H1 (cell line): Measurements from ENCODE around the gene RNU6-8. TPM values are rescaled to one million over a fixed set of nuclear protein-coding genes. Genes with fewer than 3 reads are reported as not detected.

Source experiments
- CTCF ChIA-PET: fragments of 300-600 bp; sonication (Branson Sonifier 250); formaldehyde crosslinking; loops from one replicate; lab custom pipeline; 2021; ENCODE audit not compliant: partially characterized antibody; lab: Charles Lee
- POLR2A ChIA-PET: fragments of 300-600 bp; sonication (Branson Sonifier 250); formaldehyde crosslinking; loops from one replicate; lab custom pipeline; 2021; ENCODE audit warnings: inconsistent platforms; ENCODE audit not compliant: partially characterized antibody; lab: Charles Lee
- DNase-seq, 2 experiments: peaks; one replicate each; pipeline versions ENCODE4 v3.0.0 to v3.0.0-alpha.2; 2010 to 2022; ENCODE audit warnings: low spot score in 2 of 2, low read depth in 1 of 2, mixed read lengths in 1 of 2
- FAIRE-seq: peaks from 2 replicates; lab custom pipeline; 2011; peaks lifted over from hg19 to GRCh38; lab: Jason Lieb, UNC
- H2AFZ ChIP-seq: 2 replicates; pipeline ENCODE4 v1.8.1; 2012; ENCODE audit warnings: low read length, inconsistent platforms
- H2AK5ac ChIP-seq: 2 replicates; pipeline ENCODE4 v1.6.1; 2013; ENCODE audit warnings: low read depth, low read length
- H2BK120ac ChIP-seq: replicated peaks from 2 replicates; pipeline ENCODE3; 2013; ENCODE audit warnings: low read depth, low read length, inconsistent platforms
- H2BK12ac ChIP-seq: 2 replicates; pipeline ENCODE4 v1.6.1; 2013; ENCODE audit warnings: low read depth, low read length
- H2BK15ac ChIP-seq: 2 replicates; pipeline ENCODE4 v1.6.1; 2013; ENCODE audit warnings: low read length
- H2BK20ac ChIP-seq: 2 replicates; pipeline ENCODE4 v1.6.1; 2013; ENCODE audit warnings: low read length
- H2BK5ac ChIP-seq: 2 replicates; pipeline ENCODE4 v1.6.1; 2013; ENCODE audit warnings: low read depth, low read length
- H3K14ac ChIP-seq: 2 replicates; pipeline ENCODE4 v1.6.1; 2013; ENCODE audit warnings: inconsistent platforms; ENCODE audit not compliant: insufficient read length
- H3K18ac ChIP-seq: 2 replicates; pipeline ENCODE4 v1.6.1; 2013; ENCODE audit warnings: low read length; ENCODE audit errors: extremely low read depth
- H3K23ac ChIP-seq: 2 replicates; pipeline ENCODE4 v1.6.1; 2013; ENCODE audit warnings: inconsistent platforms; ENCODE audit not compliant: insufficient read length
- H3K23me2 ChIP-seq: 2 replicates; pipeline ENCODE4 v1.6.1; 2013; ENCODE audit warnings: low read depth, low read length
- H3K27ac ChIP-seq: 2 replicates; pipeline ENCODE4 v1.6.1; 2011; ENCODE audit warnings: low read depth, low read length, inconsistent platforms
- H3K27me3 ChIP-seq, 4 experiments: replicated peaks in 1 of 4; 1 replicate in 1 of 4; 2 replicates in 3 of 4; pipeline versions ENCODE4 v1.6.1 to v1.8.1; 2011 to 2013; ENCODE audit warnings: low read length in 3 of 4, mild to moderate bottlenecking in 3 of 4, inconsistent platforms in 2 of 4, mixed read lengths in 2 of 4, moderate library complexity in 1 of 4; ENCODE audit not compliant: control insufficient read depth in 3 of 4, insufficient read depth in 3 of 4; ENCODE audit errors: extremely low read depth in 1 of 4
- H3K36me3 ChIP-seq, 4 experiments: 2 replicates each; pipeline versions ENCODE4 v1.6.1 to v1.8.1; 2011 to 2013; ENCODE audit warnings: mild to moderate bottlenecking in 4 of 4, low read length in 3 of 4, moderate library complexity in 2 of 4, control low read depth in 1 of 4, inconsistent platforms in 1 of 4; ENCODE audit not compliant: insufficient read depth in 4 of 4, control insufficient read depth in 2 of 4
- H3K4ac ChIP-seq: replicated peaks from 2 replicates; pipeline ENCODE3; 2013; ENCODE audit warnings: low read length, low read depth, mixed read lengths, inconsistent platforms; ENCODE audit not compliant: insufficient read length
- H3K4me1 ChIP-seq, 4 experiments: replicated peaks in 1 of 4; 1 replicate in 1 of 4; 2 replicates in 3 of 4; pipeline versions ENCODE4 v1.6.1 to v1.8.1; 2011 to 2013; ENCODE audit warnings: low read length in 3 of 4, inconsistent platforms in 2 of 4, mixed read lengths in 1 of 4; ENCODE audit not compliant: insufficient read depth in 4 of 4, control insufficient read depth in 3 of 4
- H3K4me2 ChIP-seq, 2 experiments: 2 replicates each; pipeline versions ENCODE4 v1.6.1 to v1.8.1; 2011 to 2013; ENCODE audit warnings: low read depth in 2 of 2, low read length in 2 of 2, control low read depth in 1 of 2, inconsistent platforms in 1 of 2, mild to moderate bottlenecking in 1 of 2; ENCODE audit not compliant: insufficient read depth in 1 of 2
- H3K4me3 ChIP-seq, 4 experiments: fragments of 200-600, 300-600 bp in 1 of 4; sonication (generic), shearing (Covaris generic), sonication (Bioruptor Twin) in 1 of 4; 2 replicates each; pipeline versions ENCODE4 v1.5.1 to v1.8.1; 2011 to 2016; ENCODE audit warnings: low read length in 4 of 4, low read depth in 3 of 4, control low read depth in 2 of 4, inconsistent platforms in 2 of 4, mild to moderate bottlenecking in 2 of 4, mixed read lengths in 1 of 4, moderate library complexity in 1 of 4; ENCODE audit not compliant: insufficient read depth in 2 of 4; ENCODE audit errors: extremely low read depth in 1 of 4
- H3K56ac ChIP-seq: replicated peaks from 2 replicates; pipeline ENCODE3; 2013; ENCODE audit warnings: low read depth, mild to moderate bottlenecking, mixed read lengths, low read length, inconsistent platforms; ENCODE audit not compliant: insufficient read length
- H3K79me1 ChIP-seq: 2 replicates; pipeline ENCODE4 v1.6.1; 2013; ENCODE audit warnings: low read depth, low read length, control low read depth
- H3K79me2 ChIP-seq, 2 experiments: 2 replicates each; pipeline versions ENCODE4 v1.6.1 to v1.8.1; 2012 to 2013; ENCODE audit warnings: low read length in 2 of 2, mild to moderate bottlenecking in 2 of 2, inconsistent platforms in 1 of 2; ENCODE audit not compliant: insufficient read depth in 2 of 2, control insufficient read depth in 1 of 2
- H3K9ac ChIP-seq, 4 experiments: replicated peaks in 1 of 4; 1 replicate in 1 of 4; 2 replicates in 3 of 4; pipeline versions ENCODE4 v1.6.1 to v1.8.1; 2011 to 2013; ENCODE audit warnings: low read depth in 3 of 4, low read length in 3 of 4, control low read depth in 2 of 4, mild to moderate bottlenecking in 2 of 4, moderate library complexity in 2 of 4, inconsistent platforms in 1 of 4; ENCODE audit errors: extremely low read depth in 1 of 4
- H3K9me3 ChIP-seq, 2 experiments: 2 replicates each; pipeline versions ENCODE4 v1.6.1 to v1.8.1; 2012 to 2013; ENCODE audit warnings: mild to moderate bottlenecking in 2 of 2, moderate library complexity in 2 of 2, control low read depth in 1 of 2, inconsistent platforms in 1 of 2, low read depth in 1 of 2, low read length in 1 of 2, mixed read lengths in 1 of 2; ENCODE audit not compliant: insufficient read depth in 2 of 2
- H4K20me1 ChIP-seq, 2 experiments: replicated peaks in 1 of 2; 2 replicates each; pipeline versions ENCODE3 to v1.8.1; 2011 to 2013; ENCODE audit warnings: inconsistent platforms in 2 of 2, low read length in 2 of 2, mild to moderate bottlenecking in 1 of 2; ENCODE audit not compliant: insufficient read depth in 2 of 2, control insufficient read depth in 1 of 2
- H4K5ac ChIP-seq: 2 replicates; pipeline ENCODE4 v1.6.1; 2013; ENCODE audit warnings: low read length, low read depth, mixed read lengths, inconsistent platforms; ENCODE audit not compliant: insufficient read length
- H4K8ac ChIP-seq: 2 replicates; pipeline ENCODE4 v1.8.0; 2013; ENCODE audit warnings: mild to moderate bottlenecking, moderate library complexity, low read length, inconsistent platforms; ENCODE audit not compliant: insufficient read depth; ENCODE audit errors: extremely low read depth
- H4K91ac ChIP-seq: replicated peaks from 2 replicates; pipeline ENCODE3; 2013; ENCODE audit warnings: low read length, mixed read lengths, inconsistent platforms; ENCODE audit not compliant: insufficient read length
- GABPA ChIP-seq: IDR thresholded peaks from 2 replicates; pipeline ENCODE4 v1.6.1; 2011; ENCODE audit warnings: mild to moderate bottlenecking, low read length, moderate library complexity, borderline replicate concordance; ENCODE audit not compliant: insufficient read depth
- JUND ChIP-seq: IDR thresholded peaks from 2 replicates; pipeline ENCODE4 v1.6.1; 2011; ENCODE audit warnings: mild to moderate bottlenecking, improper control_type of control experiment, low read length
- POLR2A ChIP-seq, 2 experiments: IDR thresholded peaks; 1 replicate in 1 of 2; 2 replicates in 1 of 2; pipeline ENCODE4 v1.6.1; 2011; ENCODE audit warnings: low read depth in 2 of 2, low read length in 2 of 2, mild to moderate bottlenecking in 2 of 2; ENCODE audit errors: control extremely low read depth in 1 of 2
- RAD21 ChIP-seq, 2 experiments: IDR thresholded peaks in 1 of 2; conservative IDR thresholded peaks in 1 of 2; 2 replicates each; pipeline ENCODE4 v1.6.1; 2011; ENCODE audit warnings: low read depth in 2 of 2, low read length in 2 of 2, improper control_type of control experiment in 1 of 2, inconsistent platforms in 1 of 2, mild to moderate bottlenecking in 1 of 2, moderate library complexity in 1 of 2
- RBBP5 ChIP-seq: IDR thresholded peaks from 2 replicates; pipeline ENCODE4 v1.7.1; 2012; ENCODE audit warnings: low read depth, mild to moderate bottlenecking, inconsistent platforms, low read length, moderate library complexity, borderline replicate concordance
- TAF1 ChIP-seq: IDR thresholded peaks from 2 replicates; pipeline ENCODE4 v1.6.1; 2011; ENCODE audit warnings: mild to moderate bottlenecking, low read depth, low read length
- TCF12 ChIP-seq: IDR thresholded peaks from 2 replicates; pipeline ENCODE4 v1.6.1; 2011; ENCODE audit warnings: low read depth, mild to moderate bottlenecking, low read length
- WGBS, 2 experiments: shearing (Covaris generic) in 1 of 2; methylation state at CpG; one replicate each; pipeline versions ENCODE4 v1.1.6 to v1.1.7; 2013 to 2015; ENCODE audit warnings: low lambda C conversion rate in 2 of 2, mixed read lengths in 2 of 2, inconsistent platforms in 1 of 2, low coverage in 1 of 2, missing lambda C conversion rate in 1 of 2; ENCODE audit not compliant: insufficient replicate concordance in 2 of 2, insufficient coverage in 1 of 2, insufficient read length in 1 of 2; ENCODE audit errors: extremely low coverage in 1 of 2, missing lambda C conversion rate in 1 of 2; 5-methylcytosine and 5-hydroxymethylcytosine counted together
- polyA plus RNA-seq, 7 experiments: library from polyadenylated mRNA; depleted of rRNA in 3 of 7; stranded (reverse) in 5 of 7; unstranded in 2 of 7; fragments of >200 nt in 5 of 7; fragments of 200-250 nt in 2 of 7; gene quantifications; 1 replicate in 5 of 7; 2 replicates in 1 of 7; 4 replicates in 1 of 7; pipeline versions ENCODE4 v1.2.1 to v1.2.3, GENCODE V29; 2011 to 2013; ENCODE audit warnings: missing spikeins in 2 of 7, mixed read lengths in 2 of 7
- total RNA-seq: library from RNA; stranded (reverse); fragmentation: NEBNext Ultra II Directional; extraction: Animal tissue kit (Norgen Biotek cat#: 25700); gene quantifications from 2 replicates; pipeline ENCODE4 v1.2.1, GENCODE V29; 2021
- TF ChIP-seq, protein P1 (sequence below), 3 experiments: IDR thresholded peaks; 1 replicate in 2 of 3; 2 replicates in 1 of 3; pipeline versions ENCODE4 v1.5.1 to v1.6.1; 2011; ENCODE audit warnings: low read length in 3 of 3, mild to moderate bottlenecking in 3 of 3, inconsistent platforms in 2 of 3, low read depth in 1 of 3, moderate library complexity in 1 of 3; ENCODE audit not compliant: insufficient read depth in 1 of 3; ENCODE audit errors: control extremely low read depth in 1 of 3

Gene RNU6-8
- total and polyA plus RNA-seq, 2 of the 8 experiments (the other 6 are each of a cell fraction or from before 2014, with no cell fraction given), result not detected

DNA sequence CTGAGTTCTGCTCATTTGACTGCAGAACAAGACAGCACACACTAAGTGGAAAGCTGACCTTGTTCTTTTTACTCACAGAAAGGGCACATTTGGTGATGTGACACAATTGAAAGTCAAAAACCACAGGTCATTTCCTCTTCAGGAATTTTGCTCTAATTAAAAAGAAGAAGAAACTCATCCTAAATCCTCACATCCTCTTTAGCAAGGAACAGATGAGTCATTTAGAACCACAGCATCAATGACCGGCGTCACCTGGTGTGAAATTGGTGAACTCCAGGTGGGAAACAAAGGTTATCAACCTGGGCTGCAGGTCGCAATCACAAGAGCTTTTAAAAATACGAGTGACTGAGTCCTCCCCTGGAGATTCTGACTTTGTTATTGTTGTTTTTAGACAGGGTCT lies 2.9 kb upstream of the RNU6-8 start:
- Histone ChIP-seq H3K27ac (no peak overlapping the region), H3K79me1 (no peaks in the 10 kb centered on the region), H2BK120ac (no peak overlapping the region), H4K91ac (no peak overlapping the region), H2AFZ (peak overlapping the region; percentile 31; the same call in 1 of the 2 replicates), H4K8ac (no peak overlapping the region), H3K36me3 (no peaks in the 10 kb centered on the region), H3K4me2 (no peak overlapping the region), H2BK15ac (no peak overlapping the region), H3K4me3 (no peak overlapping the region), H3K27me3 (no peaks in the 10 kb centered on the region; a peak in 1 of 7 replicates), H3K23ac (no peak overlapping the region), H3K23me2 (peaks cover 17% of the 10 kb centered on the region), H2AK5ac (no peak overlapping the region), H2BK12ac (no peak overlapping the region), H3K18ac (no peak overlapping the region), H3K9me3 (no peaks in the 10 kb centered on the region), H3K9ac (no peak overlapping the region), H2BK5ac (no peak overlapping the region), H3K4me1 (peaks cover 0 to 3% (median under 1%) of the 10 kb centered on the region in 4 experiments; a peak in 1 of 7 replicates), H3K4ac (no peak overlapping the region), H3K14ac (no peak overlapping the region), H3K79me2 (no peaks in the 10 kb centered on the region), H4K20me1 (peaks cover 0 to 2% of the 10 kb centered on the region in 2 experiments), H2BK20ac (no peak overlapping the region), H3K56ac (no peak overlapping the region), H4K5ac (no peak overlapping the region)
- DNase-seq, result no peak
- FAIRE-seq, result no peak
- 74% methylated on average over 4 of the region's 4 CpGs; no CpG with 5 or more reads in 1 of the 2 experiments for whole genome bisulfite sequencing, 2 experiments
- ChIA-PET CTCF (interaction anchor here (0.7 to 1.4 kb wide), 5 partner anchors 27 to 359 kb away, joined by 3 to 5 read pairs (median 3); no protein-coding TSS in a partner anchor), POLR2A (no interaction called here)
- TF ChIP-seq RAD21 (IDR thresholded peaks at IDR 0.05 in 1 of 2, conservative IDR thresholded peaks at IDR 0.05 in 1 of 2; ENCODE audit: low read depth in 2 of 2, low read length in 2 of 2) (peak; percentile 23 to 47), TCF12 (no peak), TAF1 (no peak), GABPA (no peak), RBBP5 (no peak), JUND (peak; percentile 61; the same call in 1 of the 2 replicates), POLR2A (IDR thresholded peaks at IDR 0.05; ENCODE audit: control extremely low read depth in 1 of 2, low read depth in 2 of 2, low read length in 2 of 2) (no peak)
- TF ChIP-seq, protein P1, sequence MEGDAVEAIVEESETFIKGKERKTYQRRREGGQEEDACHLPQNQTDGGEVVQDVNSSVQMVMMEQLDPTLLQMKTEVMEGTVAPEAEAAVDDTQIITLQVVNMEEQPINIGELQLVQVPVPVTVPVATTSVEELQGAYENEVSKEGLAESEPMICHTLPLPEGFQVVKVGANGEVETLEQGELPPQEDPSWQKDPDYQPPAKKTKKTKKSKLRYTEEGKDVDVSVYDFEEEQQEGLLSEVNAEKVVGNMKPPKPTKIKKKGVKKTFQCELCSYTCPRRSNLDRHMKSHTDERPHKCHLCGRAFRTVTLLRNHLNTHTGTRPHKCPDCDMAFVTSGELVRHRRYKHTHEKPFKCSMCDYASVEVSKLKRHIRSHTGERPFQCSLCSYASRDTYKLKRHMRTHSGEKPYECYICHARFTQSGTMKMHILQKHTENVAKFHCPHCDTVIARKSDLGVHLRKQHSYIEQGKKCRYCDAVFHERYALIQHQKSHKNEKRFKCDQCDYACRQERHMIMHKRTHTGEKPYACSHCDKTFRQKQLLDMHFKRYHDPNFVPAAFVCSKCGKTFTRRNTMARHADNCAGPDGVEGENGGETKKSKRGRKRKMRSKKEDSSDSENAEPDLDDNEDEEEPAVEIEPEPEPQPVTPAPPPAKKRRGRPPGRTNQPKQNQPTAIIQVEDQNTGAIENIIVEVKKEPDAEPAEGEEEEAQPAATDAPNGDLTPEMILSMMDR (IDR thresholded peaks at IDR 0.05; ENCODE audit: control extremely low read depth in 1 of 3, insufficient read depth in 1 of 3, low read depth in 1 of 3, low read length in 3 of 3), result peak in 1 of 3 experiments; percentile 28; a peak in 2 of 4 replicates
